ENCODE measurements around the gene LDLRAD4. TPM values are rescaled to one million over a fixed set of nuclear protein-coding genes. Genes with fewer than 3 reads are reported as not detected.
"Not testable (repeated sequence)": the region's sequence is repeated elsewhere in the genome, so short reads cannot be mapped to it uniquely, and the experiment has no call there.

Gene LDLRAD4
- polyA plus RNA-seq, 1 donor, result 9.3 TPM

DNA sequence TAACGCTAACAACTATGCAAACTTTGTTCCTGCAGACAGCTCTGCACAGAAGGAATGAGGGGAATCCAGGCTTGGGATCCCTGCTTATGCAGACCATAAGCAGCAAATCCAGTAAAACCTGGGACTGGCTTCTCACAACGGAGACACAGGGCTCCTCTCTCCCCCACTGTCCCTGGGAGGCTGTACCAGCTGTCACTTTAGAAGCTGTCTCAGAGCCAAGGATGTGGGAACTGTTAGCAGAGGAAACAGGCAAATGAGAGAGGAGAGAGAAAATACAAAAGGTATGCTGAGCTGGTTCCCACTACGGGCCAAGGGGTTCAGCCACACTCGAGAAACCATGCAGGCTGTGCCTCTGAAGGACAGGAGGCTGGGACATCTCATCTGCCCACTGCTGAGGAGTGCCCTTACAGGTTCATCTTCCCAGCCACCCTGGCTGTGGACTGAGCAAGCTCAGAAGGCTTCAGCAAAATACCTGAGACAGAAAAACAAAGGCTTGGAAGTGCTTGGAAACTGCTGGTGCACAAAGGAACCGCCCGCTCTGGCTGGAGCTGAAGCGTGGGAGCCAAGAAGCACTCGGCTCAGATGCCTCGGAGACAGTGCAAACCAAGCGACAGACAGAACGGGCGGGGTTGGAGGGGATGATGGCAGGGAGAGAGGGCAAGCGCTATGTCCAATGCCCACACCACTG is 435.3 kb downstream of the LDLRAD4 start:
- DNase-seq (ENCODE audit: low read depth), result no peak

DNA sequence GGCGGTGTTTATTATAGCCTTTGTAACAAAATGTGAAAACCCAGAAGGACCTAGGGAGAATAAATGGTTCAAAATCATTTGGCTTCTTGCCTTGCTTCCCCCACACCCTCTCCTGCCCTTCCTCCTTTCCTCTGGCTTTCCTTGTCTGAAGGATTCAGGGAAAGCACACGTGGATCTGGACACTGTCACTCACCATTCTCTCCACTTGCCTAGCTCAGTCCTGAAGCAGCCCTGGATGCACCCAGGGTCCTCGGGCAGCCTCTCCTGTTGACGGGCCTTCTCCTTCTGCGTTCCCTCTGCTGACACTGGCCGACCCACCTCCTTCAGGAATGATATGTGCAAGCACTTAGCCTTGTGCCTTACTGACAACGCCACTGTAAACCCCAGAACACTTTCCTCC is 439.4 kb downstream of the LDLRAD4 start:
- DNase-seq (ENCODE audit: low read depth), result no peak

DNA sequence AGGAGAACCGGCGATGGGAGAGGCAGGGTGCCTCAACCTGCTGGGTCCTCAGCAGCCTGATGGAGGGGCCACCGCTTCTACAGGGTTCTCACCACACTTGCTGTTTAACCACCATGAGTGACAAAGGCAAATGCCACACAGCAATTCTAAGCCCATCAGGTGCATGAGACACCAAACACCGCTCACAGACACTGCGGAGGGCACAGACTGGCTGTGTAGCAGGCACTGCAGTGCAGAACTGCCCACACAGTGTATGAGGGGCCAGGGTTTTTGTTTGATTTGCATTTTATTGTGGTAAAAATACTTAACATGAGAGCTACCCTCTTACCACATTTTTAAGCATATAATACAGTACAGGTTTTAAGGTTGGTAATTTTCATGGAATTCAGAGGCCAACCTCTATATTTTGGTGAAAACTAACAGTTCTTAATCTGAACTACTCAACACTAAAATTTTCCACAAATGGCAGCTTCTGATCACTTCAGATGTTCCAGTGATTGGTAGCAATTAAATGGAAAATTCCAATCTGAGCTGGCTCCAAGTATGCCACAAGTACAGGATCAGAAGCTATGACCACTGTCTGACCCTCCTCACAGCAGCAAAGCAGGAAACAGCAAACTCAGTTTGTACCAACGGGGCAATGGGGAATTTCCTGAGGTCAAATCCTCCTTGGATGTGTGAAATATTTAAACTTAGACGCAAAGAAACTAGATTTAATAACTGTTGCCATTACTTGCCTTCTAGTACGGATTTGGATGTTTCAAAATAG is 440.1 kb downstream of the LDLRAD4 start:
- no peak for DNase-seq (ENCODE audit: low read depth)

DNA sequence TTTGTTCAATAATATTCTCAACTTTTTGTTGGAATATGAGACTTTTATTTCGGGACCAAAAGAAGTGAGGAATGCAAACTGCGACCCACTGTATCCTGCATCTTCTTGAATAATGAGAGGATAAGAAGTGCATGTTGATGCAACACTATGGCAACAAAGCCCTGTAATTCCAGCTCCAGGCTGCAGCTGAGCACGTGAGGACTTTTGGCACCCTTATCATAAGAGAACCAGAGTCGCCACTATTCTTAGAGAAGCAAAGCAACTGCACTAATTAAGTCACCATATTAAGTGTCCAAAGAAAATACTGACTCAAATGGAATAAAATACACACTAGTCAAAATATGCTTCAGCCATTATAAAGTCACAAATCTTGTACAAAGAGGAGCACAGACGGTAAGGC is 441.9 kb downstream of the LDLRAD4 start:
- no peak for DNase-seq (ENCODE audit: low read depth)

DNA sequence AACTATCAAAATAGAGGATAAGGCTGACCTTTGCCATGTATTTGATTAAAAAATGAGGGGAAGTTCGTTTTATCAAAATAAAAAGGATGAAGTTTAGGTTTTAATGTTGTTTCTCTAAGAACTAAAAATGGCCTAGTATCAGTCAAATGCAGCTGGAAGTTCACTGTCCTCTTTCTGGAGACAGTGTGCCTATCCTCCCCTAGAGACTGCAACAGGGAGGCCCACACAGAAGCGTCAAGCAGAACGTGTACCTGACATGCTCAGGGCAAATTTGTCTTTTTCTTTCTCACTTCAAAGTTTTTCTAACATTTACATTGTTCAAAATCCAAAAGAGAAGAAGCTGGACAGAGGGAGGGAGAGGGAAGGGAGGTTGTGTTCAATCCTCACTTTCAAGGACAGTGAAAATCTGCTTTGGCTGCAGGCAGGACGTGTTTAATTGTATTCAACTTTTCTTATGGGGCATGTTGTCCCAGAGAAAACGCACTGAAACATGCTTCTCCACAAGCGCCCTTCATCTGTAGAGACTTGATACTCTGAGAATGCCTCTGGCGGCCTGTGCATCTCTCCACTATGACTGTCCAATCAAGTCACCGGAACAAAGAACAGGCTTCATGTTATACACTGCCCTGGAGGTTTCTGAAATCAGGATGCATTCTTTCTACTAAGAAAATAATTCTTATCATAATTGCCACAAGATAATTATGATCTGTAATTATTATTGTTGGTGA is 442.7 kb downstream of the LDLRAD4 start:
- no peak for DNase-seq (ENCODE audit: low read depth)

DNA sequence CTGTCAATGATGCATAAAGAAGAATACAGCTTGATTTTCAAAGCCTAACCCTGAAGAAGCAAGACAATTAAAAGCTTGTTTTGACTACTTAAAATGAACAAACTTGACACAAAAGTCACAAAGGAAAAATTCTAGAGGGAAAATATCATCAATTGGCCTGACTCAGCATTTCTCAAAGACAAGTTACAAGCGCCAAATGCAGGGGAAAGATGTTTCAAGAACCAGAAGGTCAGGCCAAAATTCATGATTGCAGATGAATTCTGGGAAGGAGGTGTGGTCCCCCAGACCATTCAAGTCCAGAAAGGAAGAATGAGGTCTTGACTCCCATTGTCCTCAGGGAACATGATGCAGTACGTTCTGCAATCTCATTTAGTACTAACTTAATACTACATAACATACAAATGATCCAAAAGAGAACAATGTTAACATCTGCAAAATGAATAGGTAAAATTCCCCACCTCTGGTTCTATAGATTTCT is 443.3 kb downstream of the LDLRAD4 start:
- no peak for DNase-seq (ENCODE audit: low read depth)

DNA sequence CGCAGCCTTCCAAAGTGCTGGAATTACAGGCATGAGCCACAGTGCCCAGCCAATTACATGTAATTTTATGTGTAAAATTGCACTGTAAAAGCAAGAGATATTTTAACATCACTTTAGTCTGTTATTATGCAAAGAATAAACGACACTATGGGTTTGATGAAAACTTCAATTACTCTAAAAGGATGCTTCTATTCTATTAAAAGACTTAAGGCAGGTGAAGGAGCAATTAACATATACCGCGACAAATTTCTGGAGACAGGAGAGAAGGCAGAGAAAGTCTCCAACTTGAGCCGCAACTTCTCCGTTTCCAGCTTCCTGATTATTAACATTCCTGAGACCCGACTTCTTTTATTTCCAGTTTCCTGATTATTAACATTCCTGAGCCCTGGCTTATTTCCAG is 454.1 kb downstream of the LDLRAD4 start:
- DNase-seq (ENCODE audit: low read depth), result no peak

DNA sequence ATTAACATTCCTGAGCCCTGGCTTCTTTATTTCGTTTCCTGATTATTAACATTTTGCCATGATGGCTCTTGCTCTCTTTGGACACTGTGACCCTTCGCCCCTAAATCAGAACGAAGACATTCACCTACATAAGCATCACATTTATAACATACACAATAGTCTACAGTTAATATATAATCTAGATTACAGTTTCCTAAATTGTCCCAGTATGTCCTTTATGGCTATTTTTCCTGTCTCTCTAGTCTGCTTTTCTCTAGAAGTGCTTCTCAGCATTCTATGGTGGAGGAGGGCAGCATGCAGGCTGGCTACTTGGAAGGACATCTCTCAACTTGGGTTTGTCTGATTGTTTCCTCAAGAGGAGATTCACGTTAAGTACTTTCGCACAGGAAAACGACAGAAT is 457.9 kb downstream of the LDLRAD4 start:
- DNase-seq (ENCODE audit: low read depth), result no peak

DNA sequence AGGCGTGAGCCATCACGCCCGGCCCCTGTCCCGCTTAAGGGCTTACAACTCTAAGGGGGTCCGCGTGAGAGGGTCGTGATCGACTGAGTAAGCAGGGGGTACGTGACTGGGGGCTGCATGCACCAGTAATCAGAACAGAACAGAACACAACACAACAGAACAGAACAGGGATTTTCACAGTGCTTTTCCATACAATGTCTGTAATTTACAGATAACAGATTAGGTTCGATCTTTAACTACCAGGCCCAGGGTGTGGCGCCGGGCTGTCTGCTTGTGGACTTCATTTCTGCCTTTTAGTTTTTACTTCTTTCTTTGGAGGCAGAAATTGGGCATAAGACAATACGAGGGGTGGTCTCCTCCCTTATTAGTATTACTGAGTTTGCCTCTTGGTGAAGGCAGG is 458.8 kb downstream of the LDLRAD4 start:
- not testable (repeated sequence) for DNase-seq (ENCODE audit: low read depth)

DNA sequence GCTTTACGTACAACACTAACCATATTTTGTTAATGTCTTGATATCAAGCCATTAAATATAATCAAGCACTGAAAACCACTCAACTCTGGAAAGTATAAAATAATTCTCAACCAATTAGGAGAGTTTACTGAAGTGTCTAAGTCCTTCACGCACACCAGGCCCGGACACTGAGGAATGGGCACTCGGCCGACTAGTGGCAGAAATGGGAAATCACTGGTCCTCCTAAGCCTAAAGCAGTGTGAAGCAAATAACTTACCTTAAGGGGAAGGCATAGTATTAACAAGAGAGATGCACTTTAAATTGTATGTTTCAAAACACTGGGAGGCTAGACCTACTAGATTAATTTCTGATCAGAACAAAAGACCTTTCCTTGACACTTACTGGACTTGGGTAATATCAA is 462.1 kb downstream of the LDLRAD4 start:
- no peak for DNase-seq (ENCODE audit: low read depth)

DNA sequence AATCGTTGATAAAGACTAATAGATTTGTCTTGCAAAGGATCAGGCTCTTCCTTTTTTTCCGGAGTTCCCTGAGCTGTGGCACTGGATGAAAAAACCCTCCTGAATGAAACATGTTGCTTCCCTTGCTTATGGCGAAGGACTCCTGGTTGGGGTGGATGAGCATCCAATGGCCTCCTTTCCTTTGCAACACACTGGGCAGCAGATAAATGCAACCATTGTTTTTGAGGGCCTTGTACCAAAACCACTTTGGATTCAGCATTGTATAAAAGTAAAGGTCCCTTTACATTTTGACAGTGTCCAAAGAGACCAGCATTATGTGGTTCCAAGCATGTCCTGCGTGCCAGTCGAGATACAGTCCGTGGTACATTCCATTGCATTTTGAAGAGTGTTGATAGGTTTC is 463.1 kb downstream of the LDLRAD4 start:
- no peak for DNase-seq (ENCODE audit: low read depth)

DNA sequence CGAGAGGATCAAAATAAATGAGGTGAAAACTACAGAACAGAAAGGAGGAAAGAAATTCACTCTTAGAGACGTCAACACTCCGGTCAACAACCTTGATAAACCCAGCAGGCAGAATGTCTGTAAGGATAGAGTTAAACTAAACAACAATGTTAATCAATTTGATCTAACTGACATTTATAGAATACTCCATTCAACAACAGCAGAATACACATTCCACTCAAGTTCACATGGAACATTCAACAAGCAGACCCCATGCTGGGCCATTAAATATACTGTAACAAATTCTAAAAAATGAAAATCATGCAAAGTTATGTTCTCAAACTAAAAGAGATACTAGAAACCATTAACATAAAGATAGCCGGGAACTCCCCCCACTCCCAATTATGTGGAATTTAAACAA is 466.0 kb downstream of the LDLRAD4 start:
- DNase-seq (ENCODE audit: low read depth), result no peak

DNA sequence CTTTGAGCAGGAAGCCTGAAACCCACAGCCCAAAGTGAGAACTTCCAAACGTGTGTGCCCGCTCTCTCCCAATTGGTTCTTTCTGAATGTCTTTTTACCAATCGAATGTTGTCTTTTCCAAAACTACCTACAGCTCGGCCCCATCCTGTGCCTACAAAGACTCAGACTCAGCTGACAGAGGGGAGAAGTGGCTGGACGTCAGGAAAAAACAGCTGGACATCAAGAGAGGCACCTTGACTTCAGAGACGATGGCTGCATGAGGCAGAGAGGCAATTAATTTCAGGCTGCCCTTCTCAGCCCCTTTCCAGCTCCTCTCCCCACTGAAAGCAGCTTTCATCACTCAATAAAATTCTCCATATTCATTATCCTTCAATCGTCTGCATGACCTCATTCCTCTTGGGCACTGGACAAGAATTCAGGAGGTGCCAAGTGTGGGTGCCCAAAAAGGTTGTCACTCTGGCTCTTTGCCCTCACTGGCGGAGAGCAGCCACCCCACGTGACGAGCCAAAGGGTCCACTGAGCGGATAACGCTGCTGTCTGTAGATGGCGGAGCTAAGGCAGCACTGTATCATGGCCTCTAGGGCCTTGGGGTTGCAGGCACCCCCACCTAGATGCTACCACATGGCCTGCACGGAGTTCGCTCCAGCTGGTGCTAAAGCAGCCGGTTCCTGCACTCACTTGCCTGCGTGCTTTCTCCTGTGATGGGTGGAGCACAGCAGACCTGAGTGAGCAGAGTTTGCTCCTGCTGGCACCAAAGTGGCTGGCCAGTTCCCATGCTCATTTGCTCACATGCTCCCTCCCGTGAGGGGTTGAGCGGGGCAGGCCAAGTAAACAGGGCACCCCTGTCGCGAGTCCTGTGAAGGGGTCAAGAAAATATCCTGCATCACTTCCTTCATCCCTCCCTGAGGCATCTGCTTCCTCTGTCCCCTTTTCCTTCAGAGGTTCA is 469.9 kb downstream of the LDLRAD4 start:
- DNase-seq (ENCODE audit: low read depth), result no peak

DNA sequence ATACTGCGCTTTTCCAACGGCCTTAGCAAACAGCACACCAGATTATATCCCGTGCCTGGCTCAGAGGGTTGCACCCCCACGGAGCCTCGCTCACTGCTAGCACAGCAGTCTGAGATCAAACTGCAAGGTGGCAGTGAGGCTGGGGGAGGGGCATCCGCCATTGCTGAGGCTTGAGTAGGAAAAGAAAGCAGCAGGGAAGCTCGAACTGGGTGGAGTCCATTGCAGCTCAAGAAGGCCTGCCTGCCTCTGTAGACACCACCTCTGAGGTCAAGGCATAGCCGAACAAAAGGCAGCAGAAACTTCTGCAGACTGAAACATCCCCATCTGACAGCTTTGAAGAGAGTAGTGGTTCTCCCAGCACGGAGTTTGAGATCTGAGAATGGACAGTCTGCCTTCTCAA is 471.5 kb downstream of the LDLRAD4 start:
- DNase-seq (ENCODE audit: low read depth), result not testable (repeated sequence)

DNA sequence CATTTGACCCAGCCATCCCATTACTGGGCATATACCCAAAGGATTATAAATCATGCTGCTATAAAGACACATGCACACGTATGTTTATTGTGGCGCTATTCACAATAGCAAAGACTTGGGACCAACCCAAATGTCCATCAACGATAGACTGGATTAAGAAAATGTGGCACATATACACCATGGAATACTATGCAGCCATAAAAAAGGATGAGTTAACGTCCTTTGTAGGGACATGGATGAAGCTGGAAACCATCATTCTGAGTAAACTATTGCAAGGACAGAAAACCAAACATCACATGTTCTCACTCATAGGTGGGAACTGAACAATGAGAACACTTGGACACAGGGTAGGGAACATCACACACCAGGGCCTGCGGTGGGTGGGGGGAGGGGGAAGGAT is 476.8 kb downstream of the LDLRAD4 start:
- DNase-seq (ENCODE audit: low read depth), result not testable (repeated sequence)

DNA sequence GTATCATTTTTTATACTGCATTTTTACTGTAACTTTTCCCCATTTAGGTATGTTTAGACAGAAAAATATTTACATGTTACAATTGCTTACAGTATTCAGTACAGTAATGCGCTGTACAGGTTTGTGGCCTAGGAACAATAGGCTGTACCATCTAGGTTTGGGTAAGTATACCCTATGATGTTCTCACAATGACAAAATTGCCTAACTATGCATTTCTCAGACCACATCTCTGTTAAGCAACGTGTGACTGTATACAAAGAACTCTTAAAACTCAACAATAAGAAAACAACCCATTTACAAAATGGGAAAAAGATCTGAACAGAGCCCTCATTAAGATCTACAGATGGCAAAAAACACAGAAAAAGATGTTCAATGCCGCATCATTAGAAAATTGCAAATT is 478.4 kb downstream of the LDLRAD4 start:
- DNase-seq (ENCODE audit: low read depth), result no peak

DNA sequence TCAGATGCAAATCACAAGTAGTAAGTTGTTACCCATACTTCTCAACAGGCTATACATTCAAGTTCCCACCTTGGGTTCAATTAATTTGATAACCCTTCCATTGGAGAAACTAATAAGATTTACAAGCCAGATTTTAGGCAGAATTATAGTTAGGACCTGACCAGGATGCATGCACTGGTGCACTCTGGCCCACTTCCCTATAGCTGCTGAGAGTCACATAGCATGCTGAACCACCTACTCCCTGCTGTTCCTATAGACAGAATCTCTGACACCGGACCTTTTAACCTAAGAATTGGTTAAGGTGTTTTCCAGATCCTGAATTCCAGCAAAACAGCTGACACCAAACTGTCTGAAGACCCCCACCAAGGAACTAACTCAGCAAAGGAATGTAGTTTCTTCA is 481.6 kb downstream of the LDLRAD4 start:
- no peak for DNase-seq (ENCODE audit: low read depth)

Data from forelimb muscle (tissue), 1 donor.